ENCODE measurements around the gene PDZD8.

Gene PDZD8

GRCh38 chr10:117390420-117390819 is 15.2 kb upstream of the PDZD8 start:
- DNase-seq = no peak

- DNase-seq = no peak
Observed at GRCh38 chr10:117386805-117387204, 11.6 kb upstream of the PDZD8 start.

GRCh38 chr10:117382861-117383260 is 7.6 kb upstream of the PDZD8 start:
- DNase-seq = no peak

GRCh38 chr10:117374506-117375359 is 507 bp downstream of the PDZD8 start:
- DNase-seq = no peak

GRCh38 chr10:117373823-117374505 is 1.3 kb downstream of the PDZD8 start:
- DNase-seq = no peak

- no peak for DNase-seq
Observed at GRCh38 chr10:117370205-117370604, 5.0 kb downstream of the PDZD8 start.

GRCh38 chr10:117367718-117368117 is 7.5 kb downstream of the PDZD8 start:
- no peak for DNase-seq

- DNase-seq = no peak
Observed at GRCh38 chr10:117366741-117367140, 8.5 kb downstream of the PDZD8 start.

- no peak for DNase-seq
Observed at GRCh38 chr10:117365612-117366011, 9.6 kb downstream of the PDZD8 start.

GRCh38 chr10:117364110-117364960 is 10.9 kb downstream of the PDZD8 start:
- no peak for DNase-seq

- no peak for DNase-seq
Observed at GRCh38 chr10:117363028-117363427, 12.2 kb downstream of the PDZD8 start.

GRCh38 chr10:117362313-117362712 is 12.9 kb downstream of the PDZD8 start:
- no peak for DNase-seq

GRCh38 chr10:117360994-117361667 is 14.1 kb downstream of the PDZD8 start:
- DNase-seq = no peak

GRCh38 chr10:117360016-117360415 is 15.2 kb downstream of the PDZD8 start:
- DNase-seq = no peak

GRCh38 chr10:117355072-117355471 is 20.2 kb downstream of the PDZD8 start:
- no peak for DNase-seq

GRCh38 chr10:117353684-117354083 is 21.6 kb downstream of the PDZD8 start:
- no peak for DNase-seq

- DNase-seq = no peak
Observed at GRCh38 chr10:117352724-117353123, 22.5 kb downstream of the PDZD8 start.

GRCh38 chr10:117351996-117352395 is 23.2 kb downstream of the PDZD8 start:
- DNase-seq = no peak

- no peak for DNase-seq
Observed at GRCh38 chr10:117351558-117351957, 23.7 kb downstream of the PDZD8 start.

GRCh38 chr10:117350909-117351308 is 24.3 kb downstream of the PDZD8 start:
- no peak for DNase-seq

- DNase-seq = no peak
Observed at GRCh38 chr10:117348236-117348635, 27.0 kb downstream of the PDZD8 start.

GRCh38 chr10:117346574-117346973 is 28.7 kb downstream of the PDZD8 start:
- no peak for DNase-seq

GRCh38 chr10:117345143-117345542 is 30.1 kb downstream of the PDZD8 start:
- DNase-seq = no peak
